SKM-1 (cell line): Measurements from ENCODE around the gene ABCB10.
A peak's percentile ranks its signal among the peaks of the same experiment; 100 is the strongest.
"Not testable (repeated sequence)": the region's sequence is repeated elsewhere in the genome, so short reads cannot be mapped to it uniquely, and the experiment has no call there.

Experiments used
- DNase-seq: peaks from one replicate; lab custom pipeline; 2025; ENCODE audit not compliant: unreplicated experiment; lab: John Stamatoyannopoulos, UW

The ABCB10 gene

DNA sequence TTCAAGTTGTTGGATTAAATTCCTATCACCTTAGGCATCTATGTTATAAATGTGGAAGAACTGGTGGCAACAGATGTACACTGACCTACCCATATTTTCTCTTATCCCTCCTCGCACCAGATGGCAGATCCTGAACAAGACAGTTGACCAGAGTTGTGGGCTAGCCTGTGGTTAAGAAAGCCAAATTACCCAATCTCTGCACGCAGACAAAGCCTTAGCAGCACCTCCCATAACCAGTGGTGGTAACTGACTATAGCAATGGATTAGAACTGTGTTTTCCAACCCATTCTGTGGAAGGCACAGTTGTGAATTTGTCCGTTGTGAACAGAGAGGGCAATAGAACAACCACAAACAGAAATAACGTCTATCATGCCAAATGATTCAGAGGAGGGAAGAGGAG lies 20.6 kb downstream of the ABCB10 start:
- peak; percentile 83 for DNase-seq

DNA sequence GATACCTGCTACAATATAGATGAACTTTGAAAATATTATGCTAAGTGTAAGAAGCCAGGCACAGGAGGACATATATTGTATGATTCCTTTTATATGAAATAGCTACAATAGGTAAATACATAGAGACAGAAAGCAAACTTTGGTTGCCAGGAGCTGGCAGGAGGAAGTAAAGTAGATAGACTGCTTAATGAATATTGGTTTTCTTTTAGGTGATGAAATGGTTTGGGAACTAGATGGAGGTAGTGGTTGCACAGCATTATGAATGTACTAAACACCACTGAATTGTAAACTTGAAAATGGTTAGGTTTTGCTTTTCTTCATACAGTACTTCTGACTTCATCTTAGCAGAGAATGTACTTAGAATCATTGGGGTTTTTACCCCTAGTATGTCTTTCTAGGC lies 21.5 kb downstream of the ABCB10 start:
- DNase-seq: peak; percentile 48

DNA sequence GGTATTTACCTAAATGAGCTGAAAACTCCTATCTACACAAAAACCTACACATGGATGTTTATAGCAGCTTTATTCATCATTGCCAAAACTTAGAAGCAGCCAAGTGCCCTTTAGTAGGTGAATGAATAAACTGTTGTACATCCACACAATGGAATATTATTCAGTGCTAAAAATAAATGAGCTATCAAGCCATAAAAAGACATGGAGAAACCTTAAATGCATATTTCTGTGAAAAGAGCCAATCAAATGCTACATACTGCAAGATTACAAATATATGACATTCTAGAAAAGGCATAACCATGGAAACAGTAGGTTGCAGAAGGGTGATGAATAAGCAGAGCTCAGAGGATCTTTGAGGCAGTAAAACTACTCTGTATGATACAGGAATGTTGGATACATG lies 23.3 kb downstream of the ABCB10 start:
- no peak for DNase-seq

DNA sequence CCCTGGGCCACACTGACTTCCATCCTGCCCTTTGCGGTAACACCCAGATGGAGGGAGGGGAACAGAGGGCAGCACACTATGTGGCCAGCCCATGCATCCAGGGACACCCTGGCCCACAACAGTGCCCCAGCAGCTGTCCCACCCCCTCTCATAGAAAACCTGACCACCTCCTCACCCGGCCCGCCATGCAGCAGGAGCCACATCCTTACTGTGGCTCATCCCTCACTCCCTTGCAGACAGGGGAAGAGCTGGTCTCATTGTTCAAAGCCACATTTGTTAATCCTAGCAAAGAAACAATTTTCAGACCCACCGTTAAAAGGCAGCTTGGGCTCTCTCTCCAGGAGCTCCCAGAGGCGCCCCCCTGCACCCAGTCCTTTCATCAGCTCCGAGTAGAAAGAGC lies 27.2 kb downstream of the ABCB10 start:
- no peak for DNase-seq

DNA sequence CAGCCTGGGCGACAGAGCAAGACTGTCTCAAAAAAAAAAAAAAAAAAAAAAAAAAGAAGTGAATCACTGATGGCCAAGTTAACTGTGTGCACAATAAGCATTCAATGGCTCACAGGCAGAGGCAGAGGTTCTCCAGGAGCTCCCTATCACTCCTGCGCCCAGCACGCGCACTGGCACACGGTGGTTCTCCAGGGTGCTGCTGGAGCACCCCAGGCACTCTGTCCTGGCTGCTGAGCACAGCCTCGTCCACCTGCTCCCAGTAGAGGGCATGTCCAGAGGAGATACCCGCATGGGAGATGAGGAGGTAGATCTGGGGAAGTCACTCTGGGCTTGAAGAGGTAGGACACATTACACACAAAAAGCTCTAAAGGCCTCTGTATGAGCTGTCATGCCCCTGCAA lies 28.9 kb downstream of the ABCB10 start:
- no peak for DNase-seq

DNA sequence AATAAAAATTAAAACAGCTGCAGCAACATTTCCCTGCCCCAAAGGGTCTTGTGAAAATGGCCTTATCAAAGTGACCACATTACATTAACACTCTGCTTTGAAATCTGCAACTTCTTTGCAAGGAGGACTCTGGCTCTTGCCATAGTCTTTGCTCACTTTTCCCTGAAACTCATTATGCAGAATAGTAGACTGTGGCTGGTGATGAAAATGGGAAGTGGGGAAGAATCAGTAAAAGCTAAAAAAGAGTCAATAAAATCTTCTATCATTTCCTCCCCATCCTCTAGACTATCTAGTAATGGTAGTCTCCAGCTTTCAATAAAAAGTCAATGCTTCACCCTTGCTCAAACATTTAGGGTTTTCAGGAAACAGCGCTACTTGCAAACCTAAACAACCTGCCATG lies 31.8 kb downstream of the ABCB10 start:
- DNase-seq: no peak

DNA sequence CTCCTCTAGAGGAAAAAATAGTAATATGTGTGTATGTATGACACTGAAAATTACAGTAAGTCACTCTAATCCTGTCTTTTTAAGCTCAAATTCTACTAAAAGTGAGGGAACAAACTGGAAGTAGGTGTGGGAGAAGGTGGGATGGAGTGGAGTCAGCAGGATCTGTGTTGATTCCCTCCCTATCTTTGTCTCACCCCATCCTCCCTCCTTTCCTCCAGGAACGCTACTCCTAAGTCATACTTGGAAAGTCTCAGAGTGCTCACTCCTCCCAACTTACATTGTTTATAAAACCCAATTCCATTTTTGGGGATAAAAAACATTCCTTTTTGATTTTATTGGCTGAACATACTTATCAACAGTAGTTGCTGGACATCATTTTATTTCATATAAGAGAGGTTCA lies 35.5 kb downstream of the ABCB10 start:
- DNase-seq: no peak

DNA sequence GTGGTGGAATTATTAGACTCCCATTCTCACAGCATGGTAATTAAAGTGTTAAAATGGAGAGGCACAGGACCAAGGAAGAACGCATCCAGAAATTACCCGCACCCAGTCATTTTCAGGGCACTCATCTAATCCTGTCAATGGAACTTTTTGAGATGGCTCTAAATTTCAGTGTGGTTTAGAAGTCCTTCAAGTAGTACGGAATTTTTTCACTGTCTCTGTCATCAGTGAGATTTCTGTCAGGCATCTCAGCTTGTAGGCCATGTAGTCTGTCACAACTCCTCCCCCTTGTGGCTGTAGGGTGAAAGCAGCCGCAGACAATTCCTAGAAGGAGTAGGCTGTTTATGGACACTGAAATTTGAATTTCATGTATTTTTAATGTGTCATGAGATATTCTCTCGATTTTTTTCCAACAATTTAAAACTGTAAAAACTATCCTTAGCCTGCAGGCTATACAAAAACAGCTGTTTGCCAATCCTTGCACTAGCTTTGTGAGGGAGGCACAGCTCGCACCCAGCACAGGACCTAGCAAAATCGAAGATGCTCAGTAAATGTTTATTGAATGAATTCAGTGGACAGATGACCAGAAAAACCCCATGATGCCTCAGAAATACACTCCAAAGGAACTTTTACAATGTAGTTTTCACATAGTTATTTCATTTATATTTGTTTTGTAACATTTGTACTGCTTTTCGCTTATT lies 43.8 kb downstream of the ABCB10 start:
- DNase-seq: peak; percentile 71

DNA sequence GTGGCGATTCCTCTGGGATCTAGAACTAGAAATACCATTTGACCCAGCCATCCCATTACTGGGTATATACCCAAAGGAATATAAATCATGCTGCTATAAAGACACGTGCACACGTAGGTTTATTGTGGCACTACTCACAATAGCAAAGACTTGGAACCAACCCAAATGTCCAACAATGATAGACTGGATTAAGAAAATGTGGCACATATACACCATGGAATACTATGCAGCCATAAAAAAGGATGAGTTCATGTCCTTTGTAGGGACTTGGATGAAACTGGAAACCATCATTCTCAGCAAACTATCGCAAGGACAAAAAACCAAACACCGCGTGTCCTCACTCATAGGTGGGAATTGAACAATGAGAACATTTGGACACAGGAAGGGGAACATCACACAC lies 46.9 kb downstream of the ABCB10 start:
- DNase-seq: not testable (repeated sequence)

DNA sequence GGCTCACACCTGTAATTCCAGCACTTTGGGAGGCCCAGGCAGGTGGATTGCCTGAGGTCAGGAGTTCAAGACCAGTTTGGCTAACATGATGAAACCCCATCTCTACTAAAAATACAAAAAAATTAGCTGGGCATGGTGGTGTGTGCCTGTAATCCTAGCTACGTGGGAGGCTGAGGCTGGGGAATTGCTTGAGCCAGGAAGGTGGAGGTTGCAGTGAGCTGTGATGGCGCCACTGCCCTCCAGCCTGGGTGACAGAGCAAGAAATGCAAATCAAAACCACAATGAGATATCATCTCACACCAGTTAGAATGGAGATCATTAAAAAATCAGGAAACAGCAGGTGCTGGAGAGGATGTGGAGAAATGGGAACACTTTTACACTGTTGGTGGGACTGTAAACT lies 47.3 kb downstream of the ABCB10 start:
- DNase-seq: not testable (repeated sequence)

DNA sequence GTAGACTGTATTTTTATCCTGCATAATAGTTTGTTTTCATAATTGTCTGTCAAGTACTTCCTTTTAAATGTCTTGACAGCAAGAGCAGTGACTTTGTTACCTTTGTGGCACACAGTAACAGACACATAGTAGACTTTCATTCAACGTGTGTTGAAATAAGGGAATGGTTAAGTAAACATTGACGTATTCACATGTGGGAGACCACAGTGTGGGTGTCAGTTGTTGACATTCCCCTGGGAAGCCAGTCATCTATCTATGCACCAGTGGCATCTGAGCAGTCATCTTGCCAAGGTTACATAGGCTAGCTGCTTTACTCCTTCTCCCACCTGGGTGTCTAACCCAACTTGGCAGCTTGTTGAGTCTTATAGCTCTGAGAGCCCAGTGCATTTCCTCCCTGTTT lies 48.9 kb downstream of the ABCB10 start:
- no peak for DNase-seq

DNA sequence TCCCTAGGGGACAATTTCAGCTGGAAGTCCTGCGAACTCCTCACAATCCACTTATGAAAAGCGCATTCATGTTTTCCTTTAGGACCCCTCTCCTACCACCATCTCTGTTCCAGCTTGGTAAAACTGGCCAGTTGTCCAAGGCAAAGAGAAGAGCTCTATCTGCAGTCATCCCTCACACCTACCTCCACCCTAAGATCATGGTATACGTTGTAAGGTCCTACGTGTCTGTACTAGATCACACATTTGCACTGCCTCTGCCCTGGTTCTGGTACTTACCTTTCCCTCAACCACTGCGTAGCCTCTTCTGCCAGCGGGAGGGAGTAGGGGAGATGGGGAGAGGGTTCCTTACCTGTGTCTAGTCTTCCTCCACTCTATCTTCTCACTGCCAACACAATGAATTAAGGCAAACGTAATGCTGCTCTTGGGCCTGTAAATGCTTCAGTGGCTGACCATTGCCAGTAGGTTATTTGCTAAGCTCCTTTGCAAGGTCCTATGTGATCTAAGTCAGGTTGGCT lies 49.6 kb downstream of the ABCB10 start:
- DNase-seq: no peak

DNA sequence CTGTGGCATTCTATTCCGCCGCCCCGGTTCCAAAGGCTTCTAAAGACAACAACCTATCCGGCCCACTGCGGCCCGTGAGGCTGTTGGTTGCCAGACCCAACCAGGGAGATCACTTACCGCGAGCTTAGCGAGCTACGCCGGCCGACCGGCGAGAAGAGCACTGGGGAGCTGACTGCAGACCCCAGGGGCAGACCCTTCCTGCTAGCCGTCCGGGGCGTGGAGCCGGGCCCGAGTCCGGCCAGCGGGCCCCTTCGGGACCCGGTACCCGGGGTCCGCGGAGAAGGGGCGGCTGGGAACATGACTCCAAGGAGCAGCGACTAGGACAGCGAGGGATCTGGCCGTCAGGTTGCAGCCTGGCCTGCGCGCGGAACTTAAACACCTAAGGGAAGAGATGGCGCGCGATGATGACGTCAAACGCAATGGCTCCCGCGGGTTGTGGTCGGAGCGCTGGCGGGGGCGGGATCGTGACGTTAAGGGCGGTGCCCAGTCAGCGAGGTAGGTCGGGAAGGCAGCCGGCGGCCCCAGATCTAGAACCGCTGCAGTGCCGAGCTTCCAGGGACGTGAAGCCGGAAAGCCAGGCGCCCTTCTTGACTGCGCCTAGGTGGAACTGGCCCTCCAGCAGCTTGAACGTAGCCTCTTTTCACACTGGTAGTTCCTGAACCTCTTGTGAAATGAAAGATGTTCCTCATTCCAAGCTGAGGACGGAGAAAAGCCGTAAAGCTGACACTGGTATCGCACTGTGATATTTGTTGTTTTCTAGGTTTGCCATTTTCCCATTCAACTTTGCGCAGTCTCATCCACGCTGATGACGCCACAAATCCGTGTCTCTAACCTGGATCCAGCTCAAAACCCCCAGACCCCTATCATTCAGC lies 50.3 kb downstream of the ABCB10 start, which contains the start of gene NUP133:
NUP133 (minus strand) TSS at position 391 of the 872 bp plus-strand sequence; CDS start at position 299, 92 bp downstream.
- DNase-seq: peak; percentile 99

DNA sequence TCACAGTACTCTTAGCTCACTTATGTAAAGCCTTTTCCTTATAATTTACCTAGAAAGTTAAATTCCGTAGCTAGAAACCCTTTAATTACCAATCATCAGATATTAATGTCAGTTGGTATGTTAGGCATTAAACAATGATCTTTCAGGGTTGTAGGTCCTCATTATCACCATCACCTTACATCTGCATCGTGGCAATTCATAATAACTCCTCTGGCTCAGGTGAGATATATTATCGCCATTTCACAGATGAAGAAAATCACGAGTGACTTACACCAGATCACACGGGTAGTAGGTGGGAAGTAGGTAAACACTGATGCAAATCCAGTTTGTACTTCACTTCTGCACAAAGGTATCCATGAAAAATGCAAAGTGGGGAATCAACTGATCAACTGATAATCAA lies 51.0 kb downstream of the ABCB10 start:
- DNase-seq: no peak

DNA sequence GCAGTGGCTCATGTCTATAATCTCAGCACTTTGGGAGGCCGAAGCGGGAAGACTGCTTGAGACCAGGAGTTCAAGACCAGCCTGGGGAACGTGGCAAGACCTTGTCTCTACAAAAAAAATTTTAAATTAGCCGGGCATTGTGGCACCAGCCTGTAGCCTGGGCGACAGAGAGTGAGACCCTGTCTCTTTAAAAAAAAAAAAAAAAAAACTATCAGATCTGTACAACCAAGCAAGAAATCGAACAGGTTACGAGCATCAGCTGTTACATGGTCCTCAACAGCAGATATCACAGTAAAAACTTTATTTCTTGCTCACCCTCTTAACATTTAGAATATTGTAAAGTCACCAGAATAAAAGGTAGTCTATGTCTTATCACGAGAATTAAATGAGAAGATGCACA lies 51.9 kb downstream of the ABCB10 start:
- DNase-seq: no peak

DNA sequence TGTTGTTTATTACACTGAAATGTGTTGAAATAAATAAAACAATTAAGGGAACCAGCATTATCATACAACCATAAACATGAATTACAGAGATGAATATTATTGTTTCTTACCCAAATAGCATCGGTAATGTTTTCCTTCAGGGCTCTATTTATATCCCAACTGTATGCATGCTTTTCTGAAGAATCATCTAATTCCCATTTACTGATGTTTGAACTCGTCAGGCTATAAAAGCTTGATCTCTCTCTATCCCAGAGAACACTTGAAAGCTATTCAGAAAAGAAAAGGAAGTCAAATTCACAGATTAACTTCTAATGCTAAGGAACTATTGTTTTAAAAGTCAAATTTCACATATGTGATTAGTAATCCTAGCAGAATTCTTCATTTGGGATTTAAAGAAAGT lies 62.7 kb downstream of the ABCB10 start:
- no peak for DNase-seq

DNA sequence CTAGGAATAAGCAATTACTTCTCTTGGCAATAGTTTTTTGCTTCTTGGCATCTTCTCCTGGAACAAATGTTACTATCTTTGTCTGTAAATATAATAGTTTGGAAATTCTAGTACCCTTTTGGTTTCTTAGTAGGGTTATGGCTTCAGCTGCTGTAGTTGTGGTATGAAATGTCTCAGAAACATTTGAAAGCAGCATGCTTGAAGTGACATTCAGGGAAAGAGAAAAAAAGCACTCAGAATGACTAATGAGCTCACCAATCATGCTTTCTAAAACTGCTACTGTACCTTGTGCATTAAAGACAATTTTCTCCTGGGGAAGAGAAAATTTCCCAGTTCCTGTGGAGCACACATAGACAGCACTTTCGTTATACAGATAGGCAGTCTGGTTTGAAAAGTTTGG lies 71.3 kb downstream of the ABCB10 start:
- DNase-seq: no peak

DNA sequence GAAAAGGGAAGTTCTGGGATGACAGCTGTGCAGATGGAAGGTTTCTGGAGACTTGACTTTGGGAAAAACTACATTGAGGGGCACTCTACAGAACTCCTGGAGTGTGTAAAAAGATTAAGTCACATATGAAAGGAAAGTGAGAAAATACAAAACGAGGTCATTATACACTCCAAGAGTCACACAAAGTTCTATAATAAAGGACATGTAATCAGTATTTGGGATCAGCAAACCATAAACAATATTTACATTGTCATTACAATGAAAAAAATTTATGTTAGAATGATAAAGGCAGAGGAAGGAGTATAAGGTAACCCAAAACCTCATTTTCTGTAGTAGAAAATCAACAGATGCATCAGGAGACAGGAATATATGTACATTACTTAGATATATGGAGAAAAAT lies 73.2 kb downstream of the ABCB10 start:
- DNase-seq: no peak

DNA sequence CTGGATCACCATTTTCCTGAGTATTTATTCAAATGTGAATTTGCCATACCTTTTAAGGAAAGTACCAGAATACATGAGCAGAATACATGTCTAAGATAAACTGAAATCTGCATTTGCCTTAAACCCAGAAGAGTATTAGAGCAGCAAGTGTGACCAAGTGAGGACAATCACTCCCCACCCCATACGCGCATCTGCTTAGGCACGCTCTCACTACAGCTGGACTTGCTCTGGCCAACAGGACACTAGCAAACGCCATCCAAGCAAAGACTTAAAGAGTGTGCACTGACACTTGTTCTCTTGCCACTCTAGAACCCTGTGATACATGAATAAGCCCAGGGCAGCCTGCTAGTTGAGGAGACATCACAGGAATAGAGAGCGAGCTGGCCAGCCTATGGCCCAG lies 76.0 kb downstream of the ABCB10 start:
- no peak for DNase-seq

DNA sequence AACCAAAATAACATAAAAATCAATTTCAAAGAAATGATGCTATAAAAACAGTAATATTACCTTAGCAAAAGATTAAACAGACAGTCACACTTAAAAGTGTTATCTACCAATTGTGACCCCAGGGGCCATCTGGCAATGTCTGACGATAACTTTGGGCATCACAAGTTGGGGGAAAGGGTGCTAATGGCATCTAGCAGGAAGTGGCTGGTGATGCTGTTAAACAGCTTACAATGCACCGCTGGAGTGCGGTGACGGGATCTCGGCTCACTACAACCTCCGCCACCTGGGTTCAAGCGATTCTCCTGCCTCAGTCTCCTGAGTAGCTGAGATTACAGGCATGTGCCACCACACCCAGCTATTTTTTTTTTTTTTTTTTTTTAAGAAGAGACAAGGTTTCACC lies 78.0 kb downstream of the ABCB10 start:
- no peak for DNase-seq

DNA sequence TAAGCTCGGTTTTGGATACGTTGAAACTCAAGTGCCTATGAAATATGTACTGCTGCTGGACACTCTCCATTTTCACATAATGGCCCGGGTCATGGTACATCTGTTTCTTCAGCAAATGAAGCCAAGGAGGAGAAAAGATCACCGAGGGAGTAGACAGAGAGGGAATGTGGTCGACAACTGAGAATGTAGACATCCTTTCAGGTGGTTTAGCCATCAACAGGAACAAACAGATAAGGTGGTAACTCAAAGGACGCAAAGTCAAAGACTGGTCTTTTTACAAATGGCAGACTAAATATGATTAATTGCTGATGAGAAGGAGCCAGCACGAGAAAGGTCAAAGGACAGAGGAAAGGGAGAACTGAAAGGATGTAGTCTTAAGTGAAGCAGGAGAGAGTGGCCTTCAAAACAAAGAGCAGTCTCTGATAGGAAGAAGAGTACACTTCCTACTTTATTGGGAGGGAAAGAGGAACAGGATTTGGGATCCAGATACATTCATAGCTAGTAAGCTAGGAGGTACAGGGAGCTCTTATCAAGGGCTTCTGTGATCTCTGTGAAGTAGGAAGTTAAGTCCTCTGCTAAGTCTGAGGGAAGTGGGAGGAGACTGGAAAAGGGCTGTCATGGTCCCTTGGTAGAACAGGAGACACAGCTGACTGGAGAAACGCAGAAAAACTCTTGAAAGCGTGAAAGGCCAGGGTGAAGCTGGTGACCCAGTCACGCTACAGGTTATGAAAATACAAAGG lies 78.7 kb downstream of the ABCB10 start:
- DNase-seq: no peak

DNA sequence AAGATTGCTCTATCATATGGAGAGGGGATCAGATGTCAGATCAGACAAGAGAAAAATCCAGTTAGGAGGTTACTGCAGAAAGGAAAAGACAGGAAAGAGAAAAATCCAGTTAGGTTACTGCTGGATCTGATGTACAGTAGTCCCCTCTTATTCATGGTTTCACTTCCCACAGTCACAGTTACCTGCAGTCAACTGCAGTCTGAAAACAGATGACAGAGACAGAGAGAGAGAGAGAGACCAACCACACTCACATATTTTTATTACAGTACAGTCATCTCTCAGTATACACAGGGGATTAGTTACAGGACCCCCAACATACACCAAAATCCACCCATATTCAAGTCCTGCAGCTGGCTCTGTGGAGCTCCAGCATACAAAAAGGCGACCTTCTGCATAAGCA lies 79.7 kb downstream of the ABCB10 start:
- DNase-seq: no peak
